Panc1 (cell line): ENCODE measurements around the gene GABARAP. TPM values are rescaled to one million over a fixed set of nuclear protein-coding genes. Genes with fewer than 3 reads are reported as not detected.
"Not testable (repeated sequence)": the region's sequence is repeated elsewhere in the genome, so short reads cannot be mapped to it uniquely, and the experiment has no call there.

Experiments
- ATAC-seq: fragments of 200-7000 bp; cut with Tn5 transposase; 2 replicates; pipeline ENCODE4 v1.9.1; 2020; ENCODE audit warnings: mild to moderate bottlenecking, moderate library complexity
- BruUV-seq: library from RNA; stranded (reverse); fragments of 400-500 nt; replicated peaks from 2 replicates; lab custom pipeline; 2021; lab: Mats Ljungman, UMichigan
- CTCF ChIA-PET: fragments of 300-600 bp; sonication (Branson Sonifier 250); formaldehyde crosslinking; loops from one replicate; lab custom pipeline; 2022; ENCODE audit warnings: antibody characterized with exemption; lab: Charles Lee
- POLR2A ChIA-PET: fragments of 300-600 bp; sonication (Branson Sonifier 250); formaldehyde crosslinking; loops from one replicate; lab custom pipeline; 2022; ENCODE audit warnings: antibody characterized with exemption; lab: Charles Lee
- DNase-seq: peaks from one replicate; pipeline ENCODE4 v3.0.0-alpha.2; 2010; ENCODE audit warnings: low read depth, low spot score
- H3K27ac ChIP-seq: 2 replicates; pipeline ENCODE4 v1.5.1; 2011; ENCODE audit warnings: mild to moderate bottlenecking, low read length, inconsistent platforms
- H3K27me3 ChIP-seq: fragments of 200-500 bp; sonication (Bioruptor generic); 2 replicates; pipeline ENCODE4 v1.6.0; 2014; ENCODE audit warnings: low read length, inconsistent platforms; ENCODE audit not compliant: control insufficient read depth, insufficient read depth
- H3K36me3 ChIP-seq: fragments of 200-500 bp; sonication (Bioruptor generic); 2 replicates; pipeline ENCODE4 v1.5.1; 2014; ENCODE audit warnings: inconsistent platforms, mild to moderate bottlenecking, low read length, moderate library complexity; ENCODE audit not compliant: control insufficient read depth, insufficient read depth
- H3K4me1 ChIP-seq: 2 replicates; pipeline ENCODE4 v1.5.1; 2011; ENCODE audit warnings: inconsistent platforms, mild to moderate bottlenecking, low read length, moderate library complexity; ENCODE audit not compliant: control insufficient read depth, insufficient read depth
- H3K4me3 ChIP-seq, 2 experiments: 2 replicates each; pipeline ENCODE4 v1.5.1; 2011 to 2012; ENCODE audit warnings: low read depth in 2 of 2, low read length in 2 of 2, mild to moderate bottlenecking in 2 of 2, inconsistent platforms in 1 of 2, moderate library complexity in 1 of 2
- H3K9me3 ChIP-seq: fragments of 200-500 bp; sonication (Bioruptor generic); 2 replicates; pipeline ENCODE4 v1.5.1; 2014; ENCODE audit warnings: low read depth, mild to moderate bottlenecking, inconsistent platforms, low read length, moderate library complexity; ENCODE audit not compliant: control insufficient read depth, insufficient read depth
- CTCF ChIP-seq: fragments of 450-650 bp; IDR thresholded peaks from 2 replicates; pipeline ENCODE4 v1.5.1; 2017; ENCODE audit warnings: mild to moderate bottlenecking
- POLR2AphosphoS5 ChIP-seq: IDR thresholded peaks from 2 replicates; pipeline ENCODE4 v1.6.1; 2012; ENCODE audit warnings: mild to moderate bottlenecking, low read depth, low read length, moderate library complexity
- REST ChIP-seq, 2 experiments: IDR thresholded peaks; 2 replicates each; pipeline ENCODE4 v1.6.1; 2011 to 2012; ENCODE audit warnings: low read depth in 2 of 2, control low read depth in 1 of 2, low read length in 1 of 2, mild to moderate bottlenecking in 1 of 2, moderate library complexity in 1 of 2; ENCODE audit not compliant: insufficient read depth in 1 of 2
- SIN3A ChIP-seq: IDR thresholded peaks from 2 replicates; pipeline ENCODE4 v1.6.1; 2012; ENCODE audit warnings: low read depth, mild to moderate bottlenecking, low read length, moderate library complexity, borderline replicate concordance; ENCODE audit not compliant: insufficient read depth
- TCF7L2 ChIP-seq: IDR thresholded peaks from 2 replicates; pipeline ENCODE4 v1.6.1; 2011; ENCODE audit warnings: mild to moderate bottlenecking, low read depth, low read length, inconsistent platforms
- in situ Hi-C: cut with HindIII; loops from 2 replicates; pipeline ENCODE4 v1.10.0; 2016; ENCODE audit warnings: low sequenced_read_pairs, low pct_unique_long_range_greater_than_20kb
- intact Hi-C: fragments of 100-400 bp; cut with micrococcal nuclease; formaldehyde crosslinking; loops from one replicate; pipeline ENCODE4 v1.10.0; 2022; ENCODE audit not compliant: unreplicated experiment
- total RNA-seq: library from RNA; stranded (reverse); gene quantifications from one replicate; pipeline ENCODE4 v1.2.1, GENCODE V29; 2021; ENCODE audit not compliant: unreplicated experiment

The GABARAP gene
- total RNA-seq, 1 experiment from 2014 or later, result 289 TPM

- no peak for DNase-seq
- intact Hi-C loops (no loop called here), in situ Hi-C loops (no loop called here)
- H3K4me3 ChIP-seq, result no peak overlapping the region
- no peak for ATAC-seq
- BruUV-seq, result no TSS peak
- TF ChIP-seq TCF7L2 (no peak), CTCF (no peak), POLR2AphosphoS5 (no peak), REST (IDR thresholded peaks at IDR 0.05; ENCODE audit: insufficient read depth in 1 of 2, low read depth in 2 of 2, low read length in 1 of 2) (no peak), SIN3A (no peak)
- H3K4me1 ChIP-seq, result peaks cover 12% of the 10 kb centered on the region
- H3K9me3 ChIP-seq, result no peaks in the 10 kb centered on the region
- H3K36me3 ChIP-seq, result peaks cover 5% of the 10 kb centered on the region
- ChIA-PET CTCF (no interaction called here), POLR2A (no interaction called here)
- H3K27ac ChIP-seq, result no peak overlapping the region
- H3K27me3 ChIP-seq, result no peaks in the 10 kb centered on the region
Measured at GRCh38 chr17:7246779-7247178, 4.5 kb upstream of the GABARAP start.

GRCh38 chr17:7243838-7244237, 1.6 kb upstream of the GABARAP start:
- DNase-seq, H3K9me3 ChIP-seq, in situ Hi-C loops, H3K27ac ChIP-seq, CTCF ChIA-PET, H3K27me3 ChIP-seq, H3K36me3 ChIP-seq, intact Hi-C loops, H3K4me3 ChIP-seq, ATAC-seq: not testable (repeated sequence)
- peaks cover 16% of the 10 kb centered on the region for H3K4me1 ChIP-seq
- TSS peak; percentile 68 for BruUV-seq
- POLR2A ChIA-PET, result interaction anchor here (0.7 kb wide), 1 partner anchor 231 kb away, joined by 3 read pairs; the partner anchor contains the start of gene RNASEK

- DNase-seq (no peak), ATAC-seq (no peak)
- POLR2A ChIA-PET, result interaction anchor here (0.7 kb wide), 1 partner anchor 231 kb away, joined by 3 read pairs; the partner anchor contains the start of gene RNASEK
- TF ChIP-seq TCF7L2, result no peak
- no peak for TF ChIP-seq SIN3A
- TF ChIP-seq REST (IDR thresholded peaks at IDR 0.05; ENCODE audit: insufficient read depth in 1 of 2, low read depth in 2 of 2, low read length in 1 of 2), result no peak
- no peak for TF ChIP-seq POLR2AphosphoS5
- TF ChIP-seq CTCF, result no peak
- H3K4me3 ChIP-seq, result peak overlapping the region; percentile 87 to 92
- BruUV-seq, result no TSS peak
- H3K9me3 ChIP-seq, result no peaks in the 10 kb centered on the region
- in situ Hi-C loops (no loop called here), intact Hi-C loops (no loop called here)
- H3K27ac ChIP-seq, result peak overlapping the region; percentile 99
- no peaks in the 10 kb centered on the region for H3K27me3 ChIP-seq
- peaks cover 7% of the 10 kb centered on the region for H3K36me3 ChIP-seq
- peaks cover 14% of the 10 kb centered on the region for H3K4me1 ChIP-seq
- CTCF ChIA-PET, result no interaction called here
Measured at GRCh38 chr17:7243453-7243729, 1.1 kb upstream of the GABARAP start.
